GM18511 (cell line): Measurements from ENCODE around the gene FAAP100.

Experiments used
- ATAC-seq: cut with Tn5 transposase; IDR thresholded peaks from one replicate; pipeline ENCODE4 v1.9.1; 2021; ENCODE audit warnings: mild to moderate bottlenecking, moderate library complexity; ENCODE audit not compliant: unreplicated experiment

Gene FAAP100

DNA sequence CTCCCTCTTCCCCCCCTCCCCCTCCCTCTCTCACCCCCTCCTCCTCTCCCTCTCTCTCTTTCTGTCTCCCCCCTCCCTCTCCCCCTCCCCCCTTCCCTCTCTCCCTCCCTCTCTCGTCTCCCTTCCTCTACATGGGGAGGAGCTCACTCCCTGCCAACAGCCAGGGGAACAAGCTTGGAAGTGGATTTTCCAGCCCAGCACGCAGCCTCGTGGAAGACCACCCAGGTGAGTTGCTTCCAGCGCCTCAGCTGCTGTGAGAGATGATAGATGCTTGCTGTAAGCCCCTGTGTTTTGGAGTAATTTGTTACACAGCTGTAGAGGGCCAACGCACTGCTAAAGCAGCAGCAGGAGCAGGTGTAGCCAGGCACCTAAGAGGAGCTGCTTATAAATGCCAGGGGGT, 60.4 kb downstream of the FAAP100 start:
- no peak for ATAC-seq

DNA sequence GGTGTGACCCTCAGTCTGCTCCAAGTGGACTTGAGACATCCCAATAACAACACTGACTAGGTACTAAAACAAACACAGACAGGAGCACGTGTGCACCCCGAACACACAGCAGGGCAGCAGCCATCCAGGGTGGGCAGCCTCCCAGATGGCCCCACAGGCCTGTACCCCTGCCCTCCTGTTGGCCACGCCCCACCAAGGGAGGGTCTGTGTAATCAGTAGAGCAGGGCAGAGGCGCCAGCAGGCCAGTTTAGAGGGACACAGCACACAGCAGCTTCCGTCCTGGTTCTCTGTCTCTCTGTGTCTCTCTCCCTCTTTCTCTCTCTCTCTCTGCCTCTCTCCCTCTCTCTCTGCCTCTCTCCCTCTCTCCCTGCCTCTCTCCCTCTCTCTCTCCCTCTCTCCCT, 61.0 kb downstream of the FAAP100 start:
- ATAC-seq: no peak

DNA sequence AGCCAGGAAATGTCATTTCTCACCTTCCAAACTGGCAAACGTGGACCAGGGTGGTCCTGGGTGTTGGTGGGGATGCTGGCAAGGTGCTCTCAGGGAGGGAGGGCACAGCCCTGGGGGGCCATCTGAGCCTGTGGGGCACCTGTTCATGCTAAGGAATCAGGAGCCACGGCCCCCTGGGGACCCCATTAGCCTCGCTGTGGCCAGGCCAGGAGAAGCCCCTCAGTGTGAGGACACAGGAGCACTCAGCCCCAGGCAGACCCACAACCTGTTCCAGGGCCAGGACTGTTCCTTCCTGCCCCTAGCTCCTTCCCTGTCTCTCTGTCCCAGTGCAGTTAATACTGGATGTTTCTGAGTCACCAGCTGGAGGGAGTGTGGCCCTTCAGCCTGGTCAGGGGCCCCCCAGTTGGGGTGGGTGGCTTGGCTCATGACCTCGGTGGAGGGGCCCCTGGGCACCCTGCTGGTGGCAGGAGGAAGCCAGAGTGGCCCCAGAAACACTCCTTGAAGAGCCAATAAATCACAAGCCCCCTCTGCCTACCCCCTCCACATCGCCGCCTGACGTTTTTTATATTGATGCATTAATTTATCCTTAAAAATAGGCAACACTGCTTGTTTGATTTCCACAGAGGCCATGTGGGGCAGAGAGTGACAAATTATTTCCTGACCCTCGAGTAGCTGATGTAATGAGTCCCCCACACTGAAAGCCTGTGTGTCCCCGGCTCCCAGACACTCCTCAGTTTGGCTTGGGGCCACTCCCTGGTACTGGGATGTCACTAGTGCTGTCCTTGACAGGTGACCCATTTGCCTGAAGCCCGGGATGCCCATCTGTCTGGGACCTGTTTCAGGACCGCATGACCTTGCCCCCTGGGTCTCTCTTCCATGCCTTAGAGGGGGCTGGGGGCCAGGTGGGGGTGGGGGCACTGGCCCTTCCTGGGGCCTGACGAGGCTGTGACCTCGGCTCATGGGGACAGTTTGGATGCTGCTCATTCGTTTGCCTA, 61.9 kb downstream of the FAAP100 start:
- no peak for ATAC-seq
